RWPE2 (cell line): ENCODE measurements around the gene HTT.

Source experiments
- ATAC-seq: fragments of 200-7000 bp; cut with Tn5 transposase; 3 replicates; pipeline ENCODE4 v1.9.1; 2021; ENCODE audit warnings: low read depth
- DNase-seq: peaks from one replicate; pipeline ENCODE4 v3.0.0-alpha.2; 2020; ENCODE audit warnings: low spot score
- H3K27ac ChIP-seq: fragments of 450-650 bp; 2 replicates; pipeline ENCODE4 v1.5.1; 2017; ENCODE audit warnings: mild to moderate bottlenecking; ENCODE audit not compliant: poor library complexity, severe bottlenecking
- H3K27me3 ChIP-seq: fragments of 250-450 bp; sonication (Bioruptor Pico); 2 replicates; pipeline ENCODE4 v1.5.1; 2021; ENCODE audit warnings: mild to moderate bottlenecking, moderate library complexity; ENCODE audit not compliant: insufficient read depth, poor library complexity, severe bottlenecking
- H3K36me3 ChIP-seq: fragments of 250-450 bp; sonication (Bioruptor Pico); 2 replicates; pipeline ENCODE4 v1.5.1; 2020; ENCODE audit warnings: low read depth, mild to moderate bottlenecking, moderate library complexity
- H3K4me1 ChIP-seq: fragments of 250-450 bp; sonication (Bioruptor Pico); 2 replicates; pipeline ENCODE4 v1.5.1; 2021; ENCODE audit warnings: mild to moderate bottlenecking, moderate library complexity; ENCODE audit not compliant: insufficient read depth, poor library complexity, severe bottlenecking
- H3K4me3 ChIP-seq: fragments of 250-450 bp; sonication (Bioruptor Pico); 2 replicates; pipeline ENCODE4 v1.5.1; 2021; ENCODE audit warnings: mild to moderate bottlenecking, moderate library complexity; ENCODE audit not compliant: severe bottlenecking
- H3K9me3 ChIP-seq: fragments of 250-450 bp; sonication (Bioruptor Pico); 2 replicates; pipeline ENCODE4 v1.5.1; 2021; ENCODE audit warnings: mild to moderate bottlenecking, moderate library complexity; ENCODE audit not compliant: severe bottlenecking
- CTCF ChIP-seq: fragments of 450-650 bp; IDR thresholded peaks from one replicate; pipeline ENCODE4 v1.5.1; 2017; ENCODE audit warnings: mild to moderate bottlenecking, moderate library complexity; ENCODE audit not compliant: poor library complexity, severe bottlenecking

Gene HTT

DNA sequence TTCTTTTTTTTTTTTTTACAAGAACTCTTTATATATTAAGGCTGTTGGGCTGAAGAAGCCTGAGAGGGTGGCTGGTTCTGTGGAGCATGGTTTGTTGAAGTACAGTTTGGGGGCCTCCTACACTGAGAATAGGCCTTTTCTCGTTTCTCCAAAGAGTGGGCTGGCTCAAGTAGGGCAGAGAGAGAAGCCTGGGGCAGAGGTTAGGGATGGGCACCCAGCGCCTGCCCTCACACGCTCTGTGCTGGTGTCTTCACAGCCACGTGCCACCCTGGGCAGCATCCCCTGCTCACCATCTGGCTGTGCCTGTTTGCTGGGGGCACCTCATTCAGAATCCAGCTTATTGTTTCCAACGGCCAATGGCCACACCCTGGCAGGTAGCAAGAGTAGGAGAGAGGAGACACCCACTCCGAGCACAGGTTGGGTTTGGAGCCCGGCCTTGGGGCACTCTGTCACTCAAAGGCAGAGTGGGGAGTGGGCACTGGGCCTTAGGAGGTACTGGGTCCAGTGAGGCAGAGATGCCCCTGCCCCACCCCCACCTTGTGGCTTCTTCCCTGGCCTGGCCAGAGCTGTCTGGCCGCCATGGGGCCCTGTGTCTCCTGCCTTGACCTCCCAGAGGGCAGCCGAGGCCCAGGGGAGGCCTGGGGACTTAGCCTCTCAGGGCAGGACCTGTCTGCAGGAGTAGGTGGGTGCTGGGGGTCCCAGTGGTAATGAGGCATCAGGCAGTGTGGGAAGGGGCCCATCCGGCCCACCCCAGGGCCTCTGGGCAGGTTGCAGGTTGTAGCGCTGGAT lies 177.4 kb downstream of the HTT start:
- ATAC-seq: no peak
- H3K4me1 ChIP-seq: no peaks in the 10 kb centered on the region

DNA sequence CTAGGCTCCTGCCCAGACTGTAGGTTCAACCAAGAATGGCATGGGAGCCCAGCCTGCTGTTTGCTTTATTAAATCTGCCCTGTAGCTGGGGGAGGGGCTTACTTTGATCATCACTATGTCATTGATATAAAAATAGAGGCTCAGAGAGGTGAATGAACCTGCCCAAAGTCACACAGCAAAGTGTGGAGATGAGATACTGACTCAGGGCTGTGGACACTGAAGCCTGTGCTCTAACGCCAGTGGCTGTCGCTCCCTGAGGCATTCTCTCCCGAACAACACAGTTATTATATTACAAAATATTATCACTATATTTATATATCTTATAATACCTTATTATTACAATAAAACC lies 178.0 kb downstream of the HTT start:
- Histone ChIP-seq H3K9me3 (no peaks in the 10 kb centered on the region), H3K4me3 (no peak overlapping the region), H3K4me1 (no peaks in the 10 kb centered on the region), H3K36me3 (no peaks in the 10 kb centered on the region), H3K27ac (no peak overlapping the region), H3K27me3 (no peaks in the 10 kb centered on the region)
- TF ChIP-seq CTCF: no peak
- ATAC-seq: no peak
- DNase-seq: no peak

More for the DNA sequence above, 177.4 kb downstream of the HTT start:
- Histone ChIP-seq H3K9me3 (no peaks in the 10 kb centered on the region), H3K27me3 (no peaks in the 10 kb centered on the region), H3K27ac (no peak overlapping the region), H3K4me3 (no peak overlapping the region), H3K36me3 (no peaks in the 10 kb centered on the region)
- DNase-seq: peak; percentile 44
- no peak for TF ChIP-seq CTCF

GRCh38 chr4:3252831-3253641 lies 178.6 kb downstream of the HTT start:
- H3K27ac ChIP-seq: no peak overlapping the region
- no peak for TF ChIP-seq CTCF
- no peaks in the 10 kb centered on the region for H3K9me3 ChIP-seq
- DNase-seq (peak; percentile 56), ATAC-seq (no peak)
- H3K4me3 ChIP-seq: no peak overlapping the region
- no peaks in the 10 kb centered on the region for H3K36me3 ChIP-seq
- no peaks in the 10 kb centered on the region for H3K27me3 ChIP-seq
- H3K4me1 ChIP-seq: no peaks in the 10 kb centered on the region

GRCh38 chr4:3253808-3254207 lies 179.3 kb downstream of the HTT start:
- H3K4me1 ChIP-seq: no peaks in the 10 kb centered on the region
- DNase-seq (peak; percentile 51), ATAC-seq (no peak)
- no peak for TF ChIP-seq CTCF
- H3K27me3 ChIP-seq: no peaks in the 10 kb centered on the region
- no peak overlapping the region for H3K27ac ChIP-seq
- H3K36me3 ChIP-seq: no peaks in the 10 kb centered on the region
- no peaks in the 10 kb centered on the region for H3K9me3 ChIP-seq
- no peak overlapping the region for H3K4me3 ChIP-seq
